Measurements from ENCODE around the gene TAF1A. TPM values are rescaled to one million over a fixed set of nuclear protein-coding genes. Genes with fewer than 3 reads are reported as not detected.

The TAF1A gene
- total and polyA plus RNA-seq, 10 donors = 4.0 to 14.9 (median 10.8) TPM

- H3K27ac ChIP-seq = no peak overlapping the region
- intact Hi-C loops (cut with DNase I; ENCODE audit: low total_unique reads) = no loop called here
- no peak overlapping the region for H3K4me3 ChIP-seq
- H3K9me3 ChIP-seq = no peaks in the 10 kb centered on the region
- H3K27me3 ChIP-seq (replicated peaks in 1 of 7) = no peaks in the 10 kb centered on the region
- peaks cover 0 to 73% (median 52%) of the 10 kb centered on the region in 6 donors for H3K36me3 ChIP-seq
- no peak for TF ChIP-seq POLR2A (IDR thresholded peaks at IDR 0.05)
- no peak for TF ChIP-seq POLR2AphosphoS5 (IDR thresholded peaks at IDR 0.05)
- no peak for TF ChIP-seq CTCF (IDR thresholded peaks at IDR 0.05 in 8 of 11, conservative IDR thresholded peaks at IDR 0.05 in 3 of 11)
- DNase-seq = no peak
- peaks cover 9 to 23% (median 14%) of the 10 kb centered on the region in 6 donors for H3K4me1 ChIP-seq
Observed at GRCh38 chr1:222623458-222623857, 33.7 kb upstream of the TAF1A start.

GRCh38 chr1:222622765-222623164 is 33.0 kb upstream of the TAF1A start:
- intact Hi-C loops (cut with DNase I; ENCODE audit: low total_unique reads) = no loop called here
- no peak for DNase-seq
- Histone ChIP-seq H3K9me3 (no peaks in the 10 kb centered on the region), H3K27me3 (replicated peaks in 1 of 7) (no peaks in the 10 kb centered on the region), H3K4me3 (no peak overlapping the region), H3K36me3 (peaks cover 0 to 66% (median 45%) of the 10 kb centered on the region in 6 donors), H3K4me1 (peaks cover 9 to 25% (median 14%) of the 10 kb centered on the region in 6 donors), H3K27ac (no peak overlapping the region)
- no peak for TF ChIP-seq POLR2AphosphoS5 (IDR thresholded peaks at IDR 0.05)
- no peak for TF ChIP-seq CTCF (IDR thresholded peaks at IDR 0.05 in 8 of 11, conservative IDR thresholded peaks at IDR 0.05 in 3 of 11)
- TF ChIP-seq POLR2A (IDR thresholded peaks at IDR 0.05) = no peak
- 92 to 96% (median 93%) methylated on average over 5 of the region's 5 CpGs for WGBS, 5 donors

- intact Hi-C loops (cut with DNase I; ENCODE audit: low total_unique reads) = no loop called here
Observed at GRCh38 chr1:222620566-222620965, 30.8 kb upstream of the TAF1A start.

More at GRCh38 chr1:222620566-222620965, 30.8 kb upstream of the TAF1A start:
- Histone ChIP-seq H3K4me1 (peaks cover 10 to 33% (median 17%) of the 10 kb centered on the region in 6 donors), H3K36me3 (peaks cover 0 to 44% (median 33%) of the 10 kb centered on the region in 6 donors), H3K4me3 (no peak overlapping the region), H3K9me3 (no peaks in the 10 kb centered on the region), H3K27me3 (replicated peaks in 1 of 7) (no peaks in the 10 kb centered on the region), H3K27ac (no peak overlapping the region)
- WGBS, 5 donors = 68 to 74% (median 72%) methylated on average over 2 of the region's 2 CpGs
- TF ChIP-seq CTCF (IDR thresholded peaks at IDR 0.05 in 8 of 11, conservative IDR thresholded peaks at IDR 0.05 in 3 of 11) (no peak), POLR2AphosphoS5 (IDR thresholded peaks at IDR 0.05) (no peak), POLR2A (IDR thresholded peaks at IDR 0.05) (no peak)
- no peak for DNase-seq
